HG03521 (cell line): Measurements from ENCODE around the gene APOB.

Experiments used
- ATAC-seq: cut with Tn5 transposase; IDR thresholded peaks from one replicate; pipeline ENCODE4 v1.9.1; 2021; ENCODE audit warnings: mild to moderate bottlenecking, moderate library complexity; ENCODE audit not compliant: unreplicated experiment

APOB gene

DNA sequence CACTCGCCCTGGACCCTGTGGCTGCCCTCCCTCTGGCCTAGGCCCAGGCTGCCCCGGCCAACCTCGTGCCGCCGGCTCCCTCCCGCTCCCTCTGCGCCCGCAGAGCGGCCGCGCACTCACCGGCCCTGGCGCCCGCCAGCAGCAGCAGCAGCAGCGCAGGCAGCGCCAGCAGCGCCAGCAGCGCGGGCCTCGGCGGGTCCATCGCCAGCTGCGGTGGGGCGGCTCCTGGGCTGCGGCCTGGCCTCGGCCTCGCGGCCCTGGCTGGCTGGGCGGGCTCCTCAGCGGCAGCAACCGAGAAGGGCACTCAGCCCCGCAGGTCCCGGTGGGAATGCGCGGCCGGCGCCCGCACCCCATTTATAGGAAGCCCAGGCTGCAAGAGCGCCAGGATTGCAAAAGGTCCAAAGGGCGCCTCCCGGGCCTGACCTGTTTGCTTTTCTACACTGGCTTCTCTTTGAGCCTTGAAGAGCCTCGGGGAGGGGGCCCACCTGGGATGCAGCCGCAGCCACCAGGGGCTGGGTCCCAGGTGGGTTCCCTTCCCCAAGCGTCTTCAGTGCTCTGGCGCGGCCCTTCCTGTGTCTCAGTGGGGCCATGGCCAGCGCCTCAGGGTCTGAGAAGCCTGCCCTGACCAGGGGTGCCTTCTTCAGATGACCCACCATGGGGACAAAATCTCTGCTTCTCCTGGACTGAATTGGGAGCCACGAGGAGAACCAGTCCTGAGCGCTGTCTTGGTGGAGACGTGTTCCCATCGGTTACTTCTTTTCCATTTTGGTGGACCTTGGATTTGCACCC is at the start of gene APOB:
Gene APOB (minus strand): TSS at position 330 of the 789 bp plus-strand sequence. CDS start 128 bp downstream, at position 202.
- ATAC-seq: no peak

GRCh38 chr2:21092308-21092869 is 48.5 kb upstream of the APOB start:
- no peak for ATAC-seq

DNA sequence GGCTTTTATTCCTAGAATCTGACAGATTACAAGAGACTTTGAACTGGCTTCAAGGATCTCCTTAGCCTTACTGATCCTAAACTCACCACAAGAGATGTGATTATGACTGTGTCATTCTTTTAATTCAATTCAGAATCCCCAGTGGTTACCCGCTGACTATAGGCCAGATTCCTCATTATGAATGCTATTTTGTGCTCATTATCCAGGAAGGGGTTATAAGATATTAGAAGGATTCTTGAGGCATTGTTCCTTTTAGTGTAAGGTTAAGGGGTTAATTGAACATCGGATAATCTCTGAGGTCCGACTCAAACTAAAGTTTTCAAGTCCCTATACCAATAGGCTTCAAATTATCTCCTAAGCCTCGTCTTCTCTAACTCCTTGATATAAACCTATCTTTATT is 40.5 kb upstream of the APOB start:
- ATAC-seq: no peak

DNA sequence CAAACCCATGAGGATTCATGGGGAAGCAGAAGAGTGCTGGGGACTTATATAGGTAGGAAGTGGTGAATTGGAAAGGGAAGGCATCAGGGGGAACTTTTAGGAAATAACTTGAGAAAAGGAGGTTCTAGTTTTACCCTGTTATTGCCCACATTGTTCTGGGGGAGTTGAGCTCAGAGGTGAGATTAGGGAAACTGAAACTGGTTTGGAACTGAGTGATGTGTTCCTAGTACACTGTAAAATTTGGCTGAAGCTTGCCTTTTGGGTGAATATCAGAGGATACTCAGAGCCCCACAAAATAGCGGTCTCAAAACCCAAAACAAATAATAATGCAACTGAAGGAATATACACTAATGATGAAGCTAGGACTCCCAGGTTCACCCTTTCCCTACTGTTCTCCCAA is 39.6 kb upstream of the APOB start:
- ATAC-seq: no peak

DNA sequence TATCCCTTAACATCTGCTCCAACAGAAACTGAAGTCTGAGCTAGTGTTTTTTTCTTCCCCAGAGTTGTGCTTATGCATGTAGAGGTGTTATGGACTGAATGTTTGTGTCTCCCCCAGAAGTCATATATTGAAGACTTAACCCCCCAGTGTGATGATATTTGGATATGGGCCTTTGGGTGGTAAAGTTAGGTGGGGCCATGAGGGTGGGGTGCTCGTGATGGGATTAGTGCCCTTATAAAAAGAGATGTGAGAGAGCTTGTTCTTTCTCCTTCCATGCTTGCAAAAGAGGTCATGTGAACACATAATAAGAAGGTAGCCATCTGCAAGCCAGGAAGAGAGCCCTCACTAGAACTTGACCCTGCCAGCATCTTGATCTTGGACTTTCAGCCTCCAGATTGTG is 34.4 kb upstream of the APOB start:
- ATAC-seq: no peak

DNA sequence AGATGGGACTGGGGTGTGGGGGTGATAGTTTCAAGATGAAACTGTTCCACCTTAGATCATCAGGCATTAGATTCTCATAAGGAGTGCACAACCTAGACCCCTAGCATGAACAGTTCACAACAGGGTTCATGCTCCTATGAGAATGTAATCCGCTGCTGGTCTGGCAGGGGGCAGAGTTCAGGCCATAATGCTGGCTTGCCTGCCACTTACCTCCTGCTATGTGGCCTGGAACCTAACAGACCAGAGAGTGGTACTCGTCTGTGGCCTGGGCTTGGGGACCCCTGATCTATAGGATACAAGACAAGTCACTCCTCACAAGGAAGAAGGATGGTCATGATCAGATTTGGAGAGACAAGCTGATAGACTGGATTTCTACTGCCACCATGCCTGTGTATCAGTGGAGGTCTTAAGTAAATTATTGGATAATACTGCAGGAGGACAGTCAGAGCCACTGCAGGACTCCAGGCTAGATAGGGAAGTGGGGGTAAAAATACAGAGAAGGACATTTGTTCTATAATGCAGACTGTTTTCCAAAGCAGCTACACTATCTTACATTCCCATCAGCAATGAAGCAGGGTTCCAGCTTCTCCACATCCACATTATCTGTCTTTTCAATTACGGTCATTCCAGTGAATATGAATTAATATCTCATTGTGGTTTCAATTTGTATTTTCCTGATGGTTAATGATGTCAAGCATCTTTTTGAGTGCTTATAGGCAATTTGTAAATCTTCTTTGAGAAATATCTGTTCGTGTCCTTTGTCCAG is 28.8 kb upstream of the APOB start:
- no peak for ATAC-seq

- no peak for ATAC-seq
Measured at GRCh38 chr2:21070341-21071257, 26.7 kb upstream of the APOB start.

DNA sequence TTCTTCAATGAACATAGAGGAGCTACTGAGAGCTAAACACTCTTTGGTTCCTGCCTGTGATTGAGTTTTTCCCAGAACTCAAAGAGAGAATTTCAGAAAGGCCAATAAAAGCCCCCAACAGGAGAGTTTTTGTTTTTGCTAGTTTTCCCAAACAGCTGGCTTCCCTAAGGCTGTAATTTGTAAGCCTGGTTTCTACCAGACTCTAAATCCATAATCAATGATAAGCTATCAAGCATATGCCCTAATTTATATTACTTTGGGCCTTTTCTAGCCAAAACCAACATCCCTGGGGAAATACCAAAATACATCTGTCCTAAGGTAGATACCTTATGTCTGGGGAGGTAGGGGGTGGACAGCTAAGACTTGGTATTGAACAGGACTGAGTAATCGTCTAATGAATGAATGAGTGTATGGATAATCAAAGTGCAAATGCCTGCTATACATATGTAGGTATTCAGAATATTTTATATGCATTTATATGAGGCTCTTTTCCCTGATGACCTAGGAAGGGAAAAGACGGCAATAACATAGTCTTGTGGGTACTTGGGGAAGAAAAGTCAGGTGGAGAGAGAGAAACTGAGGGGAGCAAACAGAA is 26.0 kb upstream of the APOB start:
- no peak for ATAC-seq

DNA sequence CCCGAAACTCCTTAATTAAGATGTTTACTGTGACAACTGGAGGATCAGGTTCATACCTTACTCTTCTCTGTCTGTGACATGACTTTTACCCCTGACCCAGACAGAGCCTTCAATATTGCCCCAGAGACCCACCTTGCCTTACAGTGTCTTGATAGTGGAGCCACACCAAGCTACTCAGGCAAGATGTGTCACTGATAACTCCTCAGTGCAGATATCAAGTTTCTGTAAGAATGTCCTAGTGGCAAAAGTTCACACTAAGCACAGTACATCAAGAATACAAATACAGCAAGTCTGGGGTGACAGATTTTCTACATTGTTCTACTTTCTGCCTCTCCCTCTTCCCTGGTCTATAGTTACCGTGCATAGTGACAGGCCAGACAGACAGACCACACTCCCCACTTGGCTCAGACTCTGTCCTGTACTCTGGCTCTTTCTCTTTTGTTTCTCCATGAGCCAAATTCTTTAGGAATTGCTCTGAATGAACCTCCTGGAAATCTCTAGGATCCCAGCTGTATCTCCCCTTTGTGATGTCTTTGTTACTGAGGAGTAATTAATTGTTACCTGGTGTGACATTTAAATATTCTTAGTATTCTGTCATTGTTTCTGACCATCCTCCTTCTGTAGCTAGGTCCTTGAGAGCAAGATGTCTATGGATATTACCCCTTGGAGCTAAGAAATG is 24.1 kb upstream of the APOB start:
- no peak for ATAC-seq

DNA sequence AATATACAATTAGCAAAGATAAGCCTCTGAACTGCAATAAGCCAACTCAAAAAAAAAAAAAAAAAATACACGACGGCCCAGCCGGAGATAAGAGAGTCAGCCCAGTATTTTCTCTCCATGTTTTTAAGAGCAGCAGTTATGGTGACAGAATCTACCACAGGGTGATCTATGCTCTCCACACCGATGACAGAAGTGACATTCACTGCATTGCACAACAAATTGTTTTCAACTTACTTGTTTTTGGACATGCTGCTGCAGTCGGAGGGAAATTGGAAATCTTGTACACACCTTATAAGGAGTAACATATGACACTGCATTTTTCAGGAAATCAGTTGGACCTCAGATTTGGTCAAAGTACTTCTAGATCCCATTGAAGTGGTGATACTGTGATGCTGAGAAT is 23.3 kb upstream of the APOB start:
- ATAC-seq: no peak

DNA sequence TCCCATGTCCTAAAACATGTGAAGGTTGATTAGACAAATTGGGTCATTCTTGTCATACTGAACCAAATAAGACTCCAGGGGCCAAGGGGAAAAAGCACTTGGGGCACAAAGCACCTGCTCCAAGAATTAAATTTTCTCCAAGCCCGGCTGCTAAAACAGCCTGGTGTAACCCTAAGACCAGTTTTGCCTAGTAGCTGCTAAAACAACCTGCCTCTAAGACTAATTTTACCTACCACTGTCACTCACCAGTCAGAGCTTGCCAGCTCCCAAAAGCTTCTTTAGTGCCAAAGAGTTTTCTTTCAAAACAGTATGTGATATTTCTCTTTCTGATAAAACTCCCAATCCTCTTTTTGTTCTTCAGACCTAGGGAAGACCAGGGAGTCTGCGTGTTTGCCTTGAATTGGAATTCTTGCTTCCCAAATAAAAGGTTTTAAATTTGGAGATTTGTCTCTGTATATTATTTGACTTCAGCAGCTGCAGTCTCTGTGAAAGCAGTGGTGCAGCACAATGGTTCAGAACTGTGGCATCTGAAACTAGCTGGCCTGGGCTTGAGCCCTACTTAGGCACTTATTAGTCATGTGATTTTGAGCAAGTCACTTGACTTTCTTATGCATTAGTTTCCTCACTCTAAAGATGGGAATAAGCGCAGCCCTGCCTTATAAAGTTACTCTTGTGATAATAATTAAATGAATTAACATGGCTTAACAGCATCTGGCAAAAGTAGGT is 16.2 kb upstream of the APOB start:
- no peak for ATAC-seq

DNA sequence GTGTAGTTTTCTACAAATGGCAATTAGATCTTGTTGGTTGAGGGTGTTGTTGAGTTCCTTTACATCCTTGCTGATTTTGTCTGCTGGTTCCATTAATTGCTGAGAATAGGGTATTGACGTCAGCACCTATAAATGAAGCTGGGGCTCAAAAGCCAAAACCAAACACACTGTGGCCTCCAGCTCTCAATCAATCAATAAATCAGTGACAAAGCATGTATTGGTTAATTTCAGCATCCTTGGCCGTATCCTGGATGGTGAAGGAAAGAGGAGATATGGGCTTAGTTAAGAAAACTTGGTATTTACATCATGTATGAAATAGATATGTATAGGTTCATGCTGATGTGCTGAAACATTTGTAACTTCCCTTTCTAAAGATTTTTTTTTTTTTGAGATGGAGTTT is 13.2 kb upstream of the APOB start:
- ATAC-seq: no peak

- no peak for ATAC-seq
Measured at GRCh38 chr2:21055879-21056790, 12.3 kb upstream of the APOB start.

GRCh38 chr2:21055451-21055850 is 11.6 kb upstream of the APOB start:
- no peak for ATAC-seq

DNA sequence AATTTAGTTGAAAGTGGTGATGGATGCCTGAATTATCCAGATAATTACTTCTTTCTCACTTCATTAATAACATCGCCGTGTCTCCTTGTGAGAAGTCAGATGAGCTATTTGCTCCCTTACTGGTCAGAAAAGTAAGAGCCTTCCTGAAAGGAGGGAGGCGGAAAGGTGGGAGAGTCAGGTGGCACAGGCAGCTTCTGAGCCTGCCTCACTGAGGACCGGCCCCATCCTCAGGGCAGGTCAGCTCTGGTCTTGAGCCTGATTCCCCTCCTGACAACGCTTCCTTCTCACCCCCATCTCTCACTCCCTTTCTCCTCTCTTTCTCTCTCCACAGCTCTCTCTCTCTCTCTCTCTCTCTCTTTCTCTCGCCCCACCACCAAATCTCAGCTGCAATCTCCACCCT is 10.1 kb upstream of the APOB start:
- ATAC-seq: no peak

GRCh38 chr2:21052044-21052443 is 8.2 kb upstream of the APOB start:
- no peak for ATAC-seq

DNA sequence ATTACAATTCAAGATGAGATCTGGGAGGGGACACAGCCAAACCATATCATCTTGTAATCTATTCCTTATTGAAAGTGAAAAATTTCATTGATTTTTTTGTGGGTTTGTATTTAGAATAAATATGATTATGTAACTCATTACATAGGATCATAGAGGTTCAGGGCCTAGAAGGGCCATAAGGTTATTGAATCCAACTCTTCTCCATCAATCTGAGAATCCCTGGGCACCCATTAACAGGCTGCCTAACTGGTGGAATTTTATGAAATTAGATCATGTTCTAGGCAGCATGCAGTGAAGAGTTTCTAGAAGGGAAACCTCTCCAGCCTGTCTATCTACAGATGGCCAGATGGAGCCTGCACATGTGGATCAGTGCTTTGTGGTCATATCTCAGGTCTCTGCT is 6.3 kb upstream of the APOB start:
- ATAC-seq: no peak
